Activated CD4-positive, CD25-positive, alpha-beta regulatory T cell (primary cell): ENCODE measurements around the gene PCNX2.

Source experiments
- DNase-seq, 4 experiments: peaks; one replicate each; lab custom pipeline; 2025; lab: John Stamatoyannopoulos, UW

Gene PCNX2

GRCh38 chr1:233261206-233261605 lies 34.3 kb downstream of the PCNX2 start:
- no peak for DNase-seq

DNA sequence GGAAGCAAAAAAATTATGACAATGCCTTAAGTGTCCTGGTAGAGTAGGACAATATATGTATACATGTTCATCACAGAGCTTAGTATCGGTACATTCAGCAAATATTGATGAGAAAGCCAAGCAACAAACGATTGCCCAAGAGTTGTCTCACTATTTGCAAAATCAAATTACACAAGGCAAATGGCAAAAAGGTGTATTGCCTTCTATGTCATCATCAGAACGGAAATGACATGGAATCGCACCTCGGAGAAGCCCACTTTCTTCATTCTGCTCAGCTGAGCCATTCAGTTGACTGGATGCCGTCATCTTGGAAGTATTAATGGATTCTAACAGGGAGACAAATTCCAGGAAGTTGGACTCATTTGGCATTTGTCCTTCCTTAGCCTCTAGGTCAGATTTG lies 37.7 kb downstream of the PCNX2 start:
- DNase-seq: no peak

DNA sequence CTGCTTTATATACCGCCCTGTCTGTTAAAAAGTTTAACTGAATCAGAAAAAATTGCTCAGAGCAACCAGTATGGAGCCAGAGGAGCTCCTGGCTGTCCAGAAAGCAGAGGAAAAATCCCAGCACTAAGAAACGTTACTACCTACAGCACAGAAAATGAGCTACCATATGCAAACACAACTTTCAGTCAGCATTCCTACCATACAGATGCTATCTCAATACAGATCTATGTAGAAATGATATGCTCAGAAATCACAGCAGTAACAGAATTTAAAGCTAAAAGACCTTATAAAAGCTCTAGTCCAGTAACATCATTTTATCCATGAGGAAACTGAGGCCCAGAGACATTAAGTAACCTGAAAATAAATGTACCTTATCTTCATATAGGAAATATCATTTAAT lies 38.7 kb downstream of the PCNX2 start:
- no peak for DNase-seq

DNA sequence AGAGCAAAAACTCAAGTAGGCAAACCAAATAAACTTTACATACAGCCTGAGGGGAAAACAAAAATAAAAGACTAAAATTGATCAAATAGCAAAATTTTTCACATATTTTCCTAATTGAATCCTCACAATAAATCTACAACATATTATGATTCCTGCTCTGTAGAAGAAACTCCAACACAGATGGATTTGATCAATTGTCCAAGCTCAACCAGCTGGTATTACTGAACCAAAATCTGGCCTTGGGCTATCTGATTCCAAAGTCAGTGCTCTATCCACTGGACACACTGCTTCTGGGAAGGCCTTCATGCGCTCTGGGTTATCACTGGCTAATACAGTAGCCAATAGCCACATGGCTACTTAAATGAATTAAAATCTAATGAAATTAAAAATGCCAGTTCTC lies 39.3 kb downstream of the PCNX2 start:
- no peak for DNase-seq

DNA sequence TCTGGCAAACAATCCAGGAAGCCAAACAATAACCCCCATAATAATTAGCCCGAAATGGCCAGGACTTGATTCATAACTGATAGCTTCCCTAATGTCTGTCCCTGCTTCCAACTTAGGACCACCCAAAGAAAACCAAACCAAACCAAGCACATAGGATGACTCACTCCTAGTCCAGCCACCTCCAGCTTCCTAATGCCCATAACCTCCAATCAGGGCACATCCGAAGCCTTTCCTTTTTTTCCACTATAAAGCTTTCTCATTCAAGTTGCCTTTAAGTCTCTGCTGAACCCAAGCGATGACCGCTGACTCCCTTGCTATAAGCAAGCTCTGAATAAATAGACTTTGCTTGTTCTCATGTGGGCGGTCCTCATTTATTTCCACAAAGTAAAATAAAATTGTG lies 40.4 kb downstream of the PCNX2 start:
- no peak for DNase-seq

GRCh38 chr1:233253832-233254331 lies 41.6 kb downstream of the PCNX2 start:
- no peak for DNase-seq

- no peak for DNase-seq
These were observed 42.2 kb downstream of the PCNX2 start for GRCh38 chr1:233253231-233253831.

- DNase-seq: no peak
These were observed 43.1 kb downstream of the PCNX2 start for GRCh38 chr1:233252441-233252840.

GRCh38 chr1:233251201-233251720 lies 44.3 kb downstream of the PCNX2 start:
- no peak for DNase-seq

DNA sequence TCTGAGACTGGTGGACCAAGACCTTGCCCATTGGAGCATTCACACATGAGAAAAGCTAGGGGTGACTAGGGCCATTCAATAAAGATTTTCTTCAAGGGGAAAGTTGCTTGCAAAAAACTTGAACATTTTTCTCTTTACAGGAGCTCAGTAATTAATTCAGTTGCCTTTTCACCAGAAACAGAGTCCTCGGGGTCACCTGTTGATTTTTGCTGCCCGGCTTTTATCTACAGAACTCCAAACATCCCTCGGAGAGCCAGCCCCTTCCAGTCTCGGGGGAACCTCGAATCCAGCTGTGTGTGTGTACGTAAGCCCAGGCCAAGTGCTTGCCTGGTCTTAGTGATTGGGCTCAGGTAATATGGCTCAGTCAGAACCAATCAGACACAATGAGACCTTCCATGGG lies 47.5 kb downstream of the PCNX2 start:
- no peak for DNase-seq

- DNase-seq: no peak
These were observed 48.6 kb downstream of the PCNX2 start for GRCh38 chr1:233246965-233247364.

DNA sequence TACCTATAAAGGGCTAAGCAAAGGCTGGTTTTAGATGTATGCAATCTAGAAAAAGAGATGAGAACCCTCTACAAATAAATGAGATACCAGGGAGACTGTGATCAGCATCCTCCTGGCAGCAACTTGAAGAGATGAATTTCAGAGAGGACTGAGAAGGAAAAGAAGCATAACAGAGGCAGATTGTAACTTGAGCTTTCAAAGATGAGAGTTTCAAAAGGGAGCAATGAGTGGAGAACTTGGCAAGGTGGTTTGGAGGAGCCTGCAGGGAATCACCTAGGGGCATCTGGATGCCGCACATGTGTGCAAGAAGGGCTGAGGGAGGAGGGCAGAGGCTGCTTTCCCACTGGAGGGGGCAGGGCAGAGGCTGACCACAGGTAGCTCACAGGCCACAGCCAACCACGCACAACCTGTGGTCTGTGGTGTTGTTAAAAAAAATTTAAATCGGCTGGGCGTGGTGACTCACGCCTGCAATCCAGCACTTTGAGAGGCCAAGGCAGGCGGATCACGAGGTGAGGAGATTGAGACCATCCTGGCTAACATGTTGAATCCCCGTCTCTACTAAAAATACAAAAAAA lies 50.2 kb downstream of the PCNX2 start:
- no peak for DNase-seq

- DNase-seq: no peak
These were observed 51.3 kb downstream of the PCNX2 start for GRCh38 chr1:233244183-233244582.

DNA sequence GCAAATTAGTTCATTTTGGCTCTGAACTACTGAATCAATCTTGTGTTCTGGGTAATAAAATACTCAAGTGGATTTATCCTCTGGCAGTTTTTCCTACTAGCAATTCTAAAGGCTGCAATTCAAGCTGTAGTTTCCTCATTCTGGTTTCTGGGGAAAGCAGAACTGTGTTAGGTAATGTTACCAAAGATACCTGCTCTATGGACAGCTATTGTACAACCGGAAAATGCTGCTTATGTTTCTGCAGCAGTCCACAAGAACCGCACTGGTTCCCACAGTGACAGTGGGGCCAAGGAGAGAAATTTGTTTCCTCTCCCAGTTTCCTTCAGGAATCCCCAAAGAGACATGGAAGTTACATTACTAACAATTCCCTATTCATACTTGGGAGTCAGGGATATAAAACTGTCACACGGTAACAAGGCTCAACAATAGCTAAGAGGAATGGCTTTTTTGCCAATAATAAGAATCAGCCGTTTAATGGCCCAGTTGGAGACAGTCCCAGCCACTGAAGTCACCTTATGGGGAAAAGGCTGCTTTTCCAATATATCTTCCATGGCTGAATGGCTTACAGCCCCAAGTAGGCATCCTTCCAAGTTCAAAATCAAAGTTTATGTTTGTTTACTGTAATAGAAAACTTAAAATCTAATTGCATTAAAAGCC lies 52.6 kb downstream of the PCNX2 start:
- no peak for DNase-seq

- DNase-seq: no peak
These were observed 53.8 kb downstream of the PCNX2 start for GRCh38 chr1:233241759-233242158.

- no peak for DNase-seq
These were observed 54.5 kb downstream of the PCNX2 start for GRCh38 chr1:233240829-233241682.

DNA sequence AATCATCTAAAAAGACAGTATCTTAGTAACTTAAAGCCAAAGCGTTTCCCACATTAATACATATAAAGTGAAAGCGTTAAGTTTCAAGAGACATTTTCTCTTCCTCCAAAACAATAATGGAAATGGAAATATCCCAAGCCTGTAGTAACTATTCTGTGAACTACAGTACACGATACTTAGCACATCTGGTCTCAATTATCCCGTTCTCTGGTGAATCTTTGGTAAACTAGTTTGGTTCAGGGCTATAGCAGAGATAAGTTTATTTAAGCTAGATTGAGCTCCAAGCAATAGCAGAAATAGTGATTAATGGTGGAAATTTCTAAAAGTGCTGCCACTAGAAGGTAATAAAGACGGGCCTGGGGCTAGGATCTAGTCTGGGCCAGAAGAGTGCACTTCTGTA lies 55.2 kb downstream of the PCNX2 start:
- DNase-seq: no peak

DNA sequence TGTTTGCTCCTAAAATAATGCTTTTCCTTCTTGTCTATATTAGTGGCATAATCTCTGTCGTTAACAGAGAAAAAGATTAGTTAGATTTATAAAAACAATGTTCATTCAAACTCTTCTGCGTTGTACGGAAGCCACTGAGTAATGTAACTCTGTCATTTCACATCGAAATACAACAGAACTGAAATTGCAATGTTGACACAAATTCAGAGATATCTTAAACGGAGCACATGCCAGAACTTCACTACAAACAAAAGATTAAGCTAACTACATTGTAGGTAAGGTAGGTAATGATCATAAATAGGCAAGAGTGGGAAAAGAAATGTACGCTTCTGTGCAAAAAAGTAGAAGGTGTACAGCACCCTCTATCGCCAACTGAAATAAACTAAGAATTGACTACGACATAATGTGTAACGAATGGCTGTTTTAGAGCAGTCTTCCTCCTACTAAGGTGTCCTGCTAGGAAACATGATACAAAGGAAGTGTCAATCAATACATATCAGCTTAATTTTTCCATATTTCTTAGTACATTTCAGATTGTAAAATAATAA lies 56.6 kb downstream of the PCNX2 start:
- DNase-seq: no peak

GRCh38 chr1:233237647-233238046 lies 57.9 kb downstream of the PCNX2 start:
- DNase-seq: no peak

DNA sequence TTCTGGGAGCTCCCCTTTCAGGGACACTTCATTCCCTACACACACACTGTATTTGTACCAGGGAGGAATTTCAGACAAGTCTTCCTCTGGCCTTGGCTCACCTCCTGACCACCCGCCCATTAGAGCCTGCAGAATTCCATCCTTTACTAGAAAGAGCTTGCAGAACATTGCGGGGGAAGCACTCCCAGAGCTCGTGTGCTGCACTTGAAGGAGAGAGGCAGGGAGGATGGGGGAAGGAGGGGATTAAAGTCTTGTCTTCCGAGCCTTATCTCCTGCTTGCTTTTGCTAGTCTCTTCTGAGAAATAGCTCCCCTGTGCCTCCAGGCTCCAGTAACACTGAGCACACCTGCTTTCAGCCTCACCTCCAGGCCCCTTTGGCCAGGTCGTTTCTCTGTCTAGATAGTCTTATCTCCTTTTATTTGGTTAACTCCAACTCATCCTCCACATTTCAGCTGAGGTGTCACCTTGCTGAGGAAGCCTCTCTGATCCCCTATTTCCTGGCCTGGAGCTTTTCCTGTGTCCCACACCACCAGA lies 62.0 kb downstream of the PCNX2 start:
- DNase-seq: no peak

GRCh38 chr1:233230011-233230410 lies 65.5 kb downstream of the PCNX2 start:
- DNase-seq: no peak

DNA sequence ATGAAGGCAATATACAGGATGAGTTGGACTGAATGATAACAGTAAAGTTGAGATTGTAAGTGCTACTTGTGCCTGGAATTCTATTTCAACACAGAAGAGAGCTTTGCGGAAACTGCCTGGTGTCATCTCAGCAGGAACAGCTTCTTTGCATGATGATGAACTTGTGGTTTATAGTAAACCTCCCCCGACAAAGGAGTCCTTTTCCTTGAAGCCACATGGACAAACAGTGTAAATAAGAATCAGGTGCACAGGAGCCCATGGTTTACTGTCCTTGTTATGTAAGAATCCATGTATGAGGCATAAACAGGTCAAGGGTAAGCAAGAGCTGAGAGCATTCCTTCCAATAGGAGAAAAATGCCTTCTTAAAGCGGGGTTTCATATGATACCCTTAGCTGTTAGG lies 66.2 kb downstream of the PCNX2 start:
- DNase-seq: no peak
